ENCODE results near the gene PIP5K1C.

The PIP5K1C gene

GRCh38 chr19:3626473-3627350 lies 73.6 kb downstream of the PIP5K1C start, which contains the start of gene CACTIN:
TSS of gene CACTIN (minus strand) at chr19:3626790. CDS start at chr19:3626762, 28 bp downstream.
- DNase-seq (ENCODE audit: low spot score), result peak; percentile 100

DNA sequence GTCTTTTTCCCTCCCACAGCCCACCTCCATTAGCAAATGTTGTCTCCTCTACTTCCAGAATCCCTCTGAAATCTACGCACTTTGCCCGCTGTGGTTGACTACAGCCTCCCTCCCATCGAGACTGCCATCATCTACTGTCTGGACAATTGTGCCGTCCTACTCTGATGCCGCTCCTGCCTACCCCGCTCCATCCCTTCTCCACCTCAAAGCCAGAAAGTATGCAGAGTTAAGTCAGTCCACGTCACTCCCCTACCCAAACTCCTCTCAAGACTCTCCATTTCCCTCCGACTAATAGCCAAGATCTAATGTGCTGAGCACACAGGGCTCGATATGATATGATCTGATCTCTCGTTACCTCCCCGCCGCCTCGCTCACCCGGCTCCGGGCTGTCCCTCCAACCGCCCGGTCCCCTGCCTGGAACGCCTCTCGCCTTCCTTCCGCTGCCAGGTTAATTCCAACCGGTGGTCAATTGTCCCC lies 74.2 kb downstream of the PIP5K1C start:
- DNase-seq (ENCODE audit: low spot score), result no peak

DNA sequence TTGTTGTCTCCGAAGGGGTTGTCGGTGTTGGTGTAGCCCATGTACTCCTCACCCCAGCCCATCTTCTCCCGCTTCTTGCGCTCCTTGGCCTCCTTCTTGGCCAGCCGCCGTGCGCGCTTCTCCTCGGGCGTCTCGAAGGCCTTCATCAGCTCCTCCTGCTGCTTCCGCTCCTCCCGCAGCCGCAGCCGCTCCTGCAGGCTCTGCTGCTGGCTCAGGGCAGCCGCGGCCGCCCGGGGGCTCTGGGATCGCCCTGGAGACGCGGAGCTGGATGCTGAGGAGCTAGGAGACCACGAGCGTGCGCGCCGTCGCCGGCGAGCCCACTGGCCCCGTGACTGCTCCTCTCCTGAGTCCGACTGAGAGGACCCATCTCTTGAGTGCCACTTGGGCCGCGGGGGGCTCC lies 76.6 kb downstream of the PIP5K1C start:
- no peak for DNase-seq (ENCODE audit: low spot score)

- no peak for DNase-seq (ENCODE audit: low spot score)
These were observed 78.0 kb downstream of the PIP5K1C start for GRCh38 chr19:3622224-3622623.

- no peak for DNase-seq (ENCODE audit: low spot score)
These were observed 78.6 kb downstream of the PIP5K1C start for GRCh38 chr19:3621689-3622088.

- DNase-seq (ENCODE audit: low spot score), result no peak
These were observed 79.3 kb downstream of the PIP5K1C start for GRCh38 chr19:3620817-3621547.

DNA sequence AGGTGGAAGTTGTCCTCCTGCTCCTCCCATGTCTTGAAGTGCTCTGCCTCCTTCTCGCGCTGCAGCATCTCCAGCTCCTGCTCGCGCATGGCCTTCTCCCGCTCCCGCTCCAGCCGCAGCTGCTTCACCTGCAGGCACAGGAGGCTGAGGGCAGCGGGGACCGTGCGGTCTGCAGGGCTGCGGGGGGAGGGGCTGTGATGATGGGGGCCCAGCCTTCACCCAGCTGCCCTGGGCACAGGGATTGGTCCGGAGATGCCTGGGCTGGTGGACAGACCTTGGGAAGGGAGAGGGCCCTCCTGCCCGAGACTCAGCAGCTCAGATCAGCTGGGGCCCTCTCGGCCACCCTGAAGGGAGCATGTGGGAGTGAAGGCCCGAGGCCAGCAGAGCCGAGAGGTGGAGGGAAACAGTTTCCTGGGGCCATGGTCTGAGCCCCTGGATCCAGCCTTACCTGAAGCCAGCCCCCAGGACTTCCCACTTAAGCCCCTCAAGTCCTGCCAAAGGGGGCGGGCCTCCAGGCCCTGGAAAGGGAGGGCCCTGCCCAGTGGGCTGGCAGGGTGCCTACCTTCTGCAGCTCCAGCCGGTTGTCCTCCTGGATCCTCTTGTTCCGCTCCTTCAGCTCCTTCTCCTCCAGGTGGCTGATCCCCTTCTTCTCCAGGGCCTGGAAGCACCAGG lies 80.0 kb downstream of the PIP5K1C start:
- no peak for DNase-seq (ENCODE audit: low spot score)

- DNase-seq (ENCODE audit: low spot score), result no peak
These were observed 80.6 kb downstream of the PIP5K1C start for GRCh38 chr19:3619631-3620012.

GRCh38 chr19:3618811-3619630 lies 81.2 kb downstream of the PIP5K1C start:
- DNase-seq (ENCODE audit: low spot score), result no peak

- DNase-seq (ENCODE audit: low spot score), result peak; percentile 97
These were observed 82.0 kb downstream of the PIP5K1C start for GRCh38 chr19:3618144-3618810.

DNA sequence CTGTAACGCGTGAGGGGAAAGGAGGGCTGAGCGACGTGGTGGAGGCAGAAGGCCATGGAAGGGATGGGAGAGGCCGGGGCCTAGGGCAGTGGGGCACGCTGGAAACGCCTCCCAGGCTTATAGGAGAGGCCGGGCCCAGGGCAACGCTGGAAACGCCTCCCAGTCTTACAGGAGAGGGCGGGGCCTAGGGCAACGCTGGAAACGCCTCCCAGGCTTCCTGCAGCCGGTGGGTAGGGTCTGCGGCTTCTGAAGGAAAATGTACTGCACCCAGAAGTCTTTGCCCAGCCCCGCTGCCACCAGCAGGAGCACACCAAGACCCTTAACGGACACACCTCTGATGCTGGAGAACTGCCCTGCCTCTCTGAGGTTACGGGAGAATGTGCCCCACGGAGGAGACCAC lies 82.8 kb downstream of the PIP5K1C start:
- no peak for DNase-seq (ENCODE audit: low spot score)

DNA sequence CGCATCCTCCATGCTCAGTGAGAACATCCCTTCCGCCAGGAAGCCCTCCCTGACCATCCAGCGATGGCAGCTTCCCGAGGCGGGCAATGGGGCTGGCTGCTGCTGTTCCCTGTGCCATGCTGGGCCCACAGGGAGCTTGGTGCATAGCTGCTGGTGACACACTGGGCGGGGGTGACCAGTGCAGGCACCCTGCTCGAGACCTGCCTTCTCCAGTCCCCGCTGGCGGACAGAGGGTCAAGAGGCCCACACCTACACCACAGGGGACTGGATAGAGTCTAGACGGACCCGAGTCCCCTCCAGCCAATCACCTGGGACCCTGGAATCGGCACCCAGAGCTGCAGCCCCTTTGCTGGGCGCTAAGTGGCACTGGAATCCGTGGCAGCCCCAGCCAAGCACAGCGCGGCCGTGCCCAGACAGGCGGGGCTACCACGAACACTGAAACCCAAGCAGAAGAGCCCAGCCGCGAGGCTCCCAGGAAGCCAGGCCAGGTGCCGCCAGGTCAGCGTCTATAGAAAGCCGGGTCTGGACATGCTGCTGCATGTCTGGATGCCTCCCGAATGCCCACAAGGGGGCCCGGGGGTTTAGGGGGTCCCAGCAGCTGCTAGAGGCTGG lies 84.6 kb downstream of the PIP5K1C start:
- no peak for DNase-seq (ENCODE audit: low spot score)

DNA sequence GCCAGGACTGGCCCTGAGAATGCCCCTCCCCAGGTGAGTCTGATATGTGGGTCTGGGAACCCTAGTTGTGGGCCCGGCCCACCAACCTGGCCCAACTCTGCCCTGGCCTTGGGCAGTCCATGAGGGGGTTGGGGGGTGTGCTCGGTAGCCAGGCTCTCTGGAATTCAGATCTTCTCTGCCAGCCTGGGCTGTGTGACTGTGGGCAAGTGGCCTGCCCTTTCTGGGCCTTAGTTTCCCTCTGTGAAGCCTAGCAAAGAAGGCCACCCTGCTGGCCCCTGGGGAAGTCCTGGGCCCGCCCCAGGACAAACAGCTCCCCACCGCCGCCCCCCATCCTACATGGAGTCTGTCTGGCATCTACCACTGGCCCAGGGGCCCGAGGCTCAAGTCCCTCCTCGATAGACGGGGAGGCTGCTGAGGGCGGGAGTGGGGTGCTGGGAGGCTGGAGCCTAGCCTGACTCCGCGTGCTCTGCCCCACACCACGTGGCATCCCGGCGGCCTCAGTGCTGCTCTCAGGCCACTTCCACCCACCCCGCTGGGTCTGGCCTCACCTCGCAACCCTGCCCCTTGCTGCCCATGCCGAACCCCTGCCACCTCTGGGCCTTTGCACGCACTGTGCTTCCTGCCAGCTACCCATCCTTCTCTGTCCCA lies 85.3 kb downstream of the PIP5K1C start:
- DNase-seq (ENCODE audit: low spot score), result no peak

- no peak for DNase-seq (ENCODE audit: low spot score)
These were observed 86.2 kb downstream of the PIP5K1C start for GRCh38 chr19:3613818-3614661.

GRCh38 chr19:3612901-3613741 lies 87.1 kb downstream of the PIP5K1C start:
- peak; percentile 90 for DNase-seq (ENCODE audit: low spot score)

DNA sequence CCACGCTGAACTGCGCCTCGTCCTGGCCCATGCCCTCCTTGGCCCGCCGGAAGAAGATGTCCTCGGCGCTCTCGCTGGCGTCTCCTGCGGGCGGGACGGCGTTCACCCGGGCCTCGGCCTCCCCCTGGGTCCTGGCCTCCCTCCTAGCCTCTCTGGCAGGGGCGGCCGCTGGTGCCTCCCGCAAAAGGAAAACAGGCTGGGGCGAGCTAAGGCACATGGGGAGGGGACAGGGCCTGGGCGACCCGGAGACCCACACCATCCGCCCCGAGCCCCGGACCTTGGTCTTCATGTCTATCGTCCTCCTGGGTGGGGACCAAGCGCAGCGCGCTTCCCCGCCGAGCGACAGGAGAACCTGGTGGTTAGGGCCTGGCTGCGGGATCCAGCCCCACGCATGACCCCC lies 87.9 kb downstream of the PIP5K1C start:
- DNase-seq (ENCODE audit: low spot score), result no peak

DNA sequence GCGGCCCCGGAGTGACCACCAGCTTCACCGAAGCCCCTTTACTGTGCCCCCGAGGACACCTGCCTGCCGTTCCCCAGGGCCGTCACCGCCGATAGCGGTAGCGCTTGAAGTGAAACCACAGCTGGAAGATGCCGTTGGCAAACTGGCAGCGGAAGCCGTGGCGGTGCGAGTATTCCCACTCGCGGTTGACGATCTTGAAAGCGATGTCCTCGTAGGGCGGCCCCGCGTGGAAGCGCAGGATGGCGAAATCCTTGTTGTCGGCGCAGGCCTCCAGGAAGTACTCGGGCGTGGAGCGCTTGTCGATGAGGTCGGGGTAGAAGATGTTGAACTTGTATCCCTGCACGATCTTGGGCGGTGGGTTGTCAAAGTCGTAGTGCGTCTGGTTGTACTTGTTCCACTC lies 88.4 kb downstream of the PIP5K1C start:
- DNase-seq (ENCODE audit: low spot score), result no peak
